Suprapubic skin (tissue), 4 donors: ENCODE data around the gene MPEG1.

ENCODE experiments used
- POLR2A ChIP-seq, 2 donors: fragments of 450-650 bp; IDR thresholded peaks; one replicate each; pipeline ENCODE4 v1.6.1; 2017; ENCODE audit warnings: antibody characterized with exemption in 2 of 2, mild to moderate bottlenecking in 2 of 2, moderate library complexity in 2 of 2
- POLR2AphosphoS5 ChIP-seq, 3 donors: sonication (generic); formaldehyde crosslinking; IDR thresholded peaks; one replicate each; pipeline ENCODE4 v1.6.1; 2017; ENCODE audit warnings: antibody characterized with exemption in 3 of 3
- TF ChIP-seq, protein P1 (sequence below), 2 donors: fragments of 200-600 bp in 1 of 2; fragments of 450-650 bp in 1 of 2; sonication (generic) in 1 of 2; IDR thresholded peaks; one replicate each; pipeline ENCODE4 v1.5.1; 2016 to 2019; ENCODE audit warnings: antibody characterized with exemption in 2 of 2, mild to moderate bottlenecking in 1 of 2, moderate library complexity in 1 of 2

- TF ChIP-seq, protein P1, sequence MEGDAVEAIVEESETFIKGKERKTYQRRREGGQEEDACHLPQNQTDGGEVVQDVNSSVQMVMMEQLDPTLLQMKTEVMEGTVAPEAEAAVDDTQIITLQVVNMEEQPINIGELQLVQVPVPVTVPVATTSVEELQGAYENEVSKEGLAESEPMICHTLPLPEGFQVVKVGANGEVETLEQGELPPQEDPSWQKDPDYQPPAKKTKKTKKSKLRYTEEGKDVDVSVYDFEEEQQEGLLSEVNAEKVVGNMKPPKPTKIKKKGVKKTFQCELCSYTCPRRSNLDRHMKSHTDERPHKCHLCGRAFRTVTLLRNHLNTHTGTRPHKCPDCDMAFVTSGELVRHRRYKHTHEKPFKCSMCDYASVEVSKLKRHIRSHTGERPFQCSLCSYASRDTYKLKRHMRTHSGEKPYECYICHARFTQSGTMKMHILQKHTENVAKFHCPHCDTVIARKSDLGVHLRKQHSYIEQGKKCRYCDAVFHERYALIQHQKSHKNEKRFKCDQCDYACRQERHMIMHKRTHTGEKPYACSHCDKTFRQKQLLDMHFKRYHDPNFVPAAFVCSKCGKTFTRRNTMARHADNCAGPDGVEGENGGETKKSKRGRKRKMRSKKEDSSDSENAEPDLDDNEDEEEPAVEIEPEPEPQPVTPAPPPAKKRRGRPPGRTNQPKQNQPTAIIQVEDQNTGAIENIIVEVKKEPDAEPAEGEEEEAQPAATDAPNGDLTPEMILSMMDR (IDR thresholded peaks at IDR 0.05) = no peak
- TF ChIP-seq POLR2AphosphoS5 (IDR thresholded peaks at IDR 0.05) = no peak
- TF ChIP-seq POLR2A (IDR thresholded peaks at IDR 0.05) = no peak
Observed at GRCh38 chr11:59180907-59181306, 31.8 kb downstream of the MPEG1 start.
